Tibial nerve (tissue), 4 donors: Measurements from ENCODE around the gene INPP5A. TPM values are rescaled to one million over a fixed set of nuclear protein-coding genes. Genes with fewer than 3 reads are reported as not detected.
A peak's percentile ranks its signal among the peaks of the same experiment; 100 is the strongest.

ENCODE experiments used
- DNase-seq, 2 donors: peaks; one replicate each; pipeline ENCODE4 v3.0.0-alpha.2; 2019; ENCODE audit warnings: low spot score in 2 of 2
- H3K27ac ChIP-seq, 4 donors: fragments of 200-600 bp; sonication (generic) in 3 of 4; one replicate each; pipeline ENCODE4 v1.5.1; 2017 to 2019; ENCODE audit warnings: mild to moderate bottlenecking in 1 of 4
- H3K27me3 ChIP-seq, 2 donors: fragments of 200-600 bp; sonication (generic) in 1 of 2; one replicate each; pipeline versions ENCODE4 v1.5.1 to v1.6.0; 2017 to 2019
- H3K36me3 ChIP-seq, 3 donors: fragments of 200-600 bp; sonication (generic); one replicate each; pipeline ENCODE4 v1.5.1; 2018 to 2019
- H3K4me1 ChIP-seq, 4 donors: fragments of 200-600 bp; sonication (generic) in 3 of 4; one replicate each; pipeline ENCODE4 v1.5.1; 2017 to 2019
- H3K4me3 ChIP-seq, 4 donors: fragments of 200-600 bp; sonication (generic) in 3 of 4; one replicate each; pipeline ENCODE4 v1.5.1; 2017 to 2019; ENCODE audit warnings: mild to moderate bottlenecking in 1 of 4, moderate library complexity in 1 of 4
- H3K9me3 ChIP-seq, 4 donors: fragments of 200-600 bp; sonication (generic) in 3 of 4; one replicate each; pipeline ENCODE4 v1.5.1; 2017 to 2019
- EP300 ChIP-seq, 2 donors: sonication (generic); formaldehyde crosslinking; IDR thresholded peaks; one replicate each; pipeline ENCODE4 v1.6.1; 2017; ENCODE audit warnings: antibody characterized with exemption in 2 of 2, mild to moderate bottlenecking in 1 of 2
- POLR2A ChIP-seq, 2 donors: fragments of 450-650 bp; IDR thresholded peaks; one replicate each; pipeline ENCODE4 v1.6.1; 2017; ENCODE audit warnings: antibody characterized with exemption in 2 of 2, mild to moderate bottlenecking in 2 of 2, moderate library complexity in 2 of 2
- whole genome bisulfite sequencing, 2 donors: methylation state at CpG; one replicate each; pipeline ENCODE4 v1.1.5; 2018; 5-methylcytosine and 5-hydroxymethylcytosine counted together
- total RNA-seq, 4 donors: library from RNA; depleted of rRNA; stranded (reverse); fragments of >200 nt; gene quantifications; one replicate each; pipeline ENCODE4 v1.1.0, GENCODE V29; 2016
- TF ChIP-seq, protein P1 (sequence below), 5 experiments: fragments of 200-600 bp in 3 of 5; fragments of 450-650 bp in 2 of 5; sonication (generic) in 3 of 5; IDR thresholded peaks; one replicate each; pipeline ENCODE4 v1.5.1; 2016 to 2019; ENCODE audit warnings: antibody characterized with exemption in 5 of 5, mild to moderate bottlenecking in 3 of 5, moderate library complexity in 2 of 5

The INPP5A gene
- total RNA-seq, 4 donors from 2014 or later, result 73.8 to 101 (median 86.2) TPM

DNA sequence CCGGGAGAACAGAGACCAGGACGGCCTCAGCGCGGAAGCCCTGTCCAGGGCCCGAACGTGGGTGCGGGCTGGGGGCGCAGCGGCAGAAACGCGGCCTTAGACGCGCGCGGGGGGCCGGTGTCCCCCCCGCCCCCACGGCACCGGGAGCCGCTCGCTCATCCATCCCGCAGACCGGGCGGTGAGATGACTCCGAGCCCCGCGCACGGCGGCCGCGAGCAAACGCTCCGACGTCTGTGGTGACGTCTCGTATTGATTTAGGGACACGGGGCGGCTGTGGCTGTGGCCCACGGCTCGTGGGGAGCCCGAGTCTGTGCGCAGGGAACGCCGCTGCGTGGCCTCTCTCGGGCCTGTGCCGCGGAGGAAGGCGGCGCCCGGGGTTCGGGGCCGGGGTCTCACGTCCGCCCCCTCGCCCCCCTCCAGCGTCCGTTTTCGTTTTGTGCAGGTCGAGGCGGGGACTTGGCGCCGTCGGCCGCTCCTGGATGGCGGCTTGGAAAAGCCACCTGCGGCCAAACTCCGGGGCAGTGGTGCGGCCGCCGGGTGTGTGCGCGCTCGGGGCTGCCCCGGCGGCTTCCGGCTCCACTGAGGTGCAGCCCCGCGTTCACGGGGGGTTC, 249.4 kb downstream of the INPP5A start:
- DNase-seq, result no peak
- Histone ChIP-seq H3K4me1 (peaks cover 0 to 45% (median 24%) of the 10 kb centered on the region in 4 donors), H3K9me3 (peaks cover 0 to 5% (median 0%) of the 10 kb centered on the region in 4 donors), H3K4me3 (peak overlapping the region in 3 of 4 donors; percentile 5 to 40 (median 11)), H3K36me3 (peaks cover 0 to 25% (median 0%) of the 10 kb centered on the region in 3 donors), H3K27me3 (peaks cover 6 to 70% of the 10 kb centered on the region in 2 donors), H3K27ac (peak overlapping the region in 1 of 4 donors; percentile 13)
- TF ChIP-seq, protein P1, sequence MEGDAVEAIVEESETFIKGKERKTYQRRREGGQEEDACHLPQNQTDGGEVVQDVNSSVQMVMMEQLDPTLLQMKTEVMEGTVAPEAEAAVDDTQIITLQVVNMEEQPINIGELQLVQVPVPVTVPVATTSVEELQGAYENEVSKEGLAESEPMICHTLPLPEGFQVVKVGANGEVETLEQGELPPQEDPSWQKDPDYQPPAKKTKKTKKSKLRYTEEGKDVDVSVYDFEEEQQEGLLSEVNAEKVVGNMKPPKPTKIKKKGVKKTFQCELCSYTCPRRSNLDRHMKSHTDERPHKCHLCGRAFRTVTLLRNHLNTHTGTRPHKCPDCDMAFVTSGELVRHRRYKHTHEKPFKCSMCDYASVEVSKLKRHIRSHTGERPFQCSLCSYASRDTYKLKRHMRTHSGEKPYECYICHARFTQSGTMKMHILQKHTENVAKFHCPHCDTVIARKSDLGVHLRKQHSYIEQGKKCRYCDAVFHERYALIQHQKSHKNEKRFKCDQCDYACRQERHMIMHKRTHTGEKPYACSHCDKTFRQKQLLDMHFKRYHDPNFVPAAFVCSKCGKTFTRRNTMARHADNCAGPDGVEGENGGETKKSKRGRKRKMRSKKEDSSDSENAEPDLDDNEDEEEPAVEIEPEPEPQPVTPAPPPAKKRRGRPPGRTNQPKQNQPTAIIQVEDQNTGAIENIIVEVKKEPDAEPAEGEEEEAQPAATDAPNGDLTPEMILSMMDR (IDR thresholded peaks at IDR 0.05), result no peak
- TF ChIP-seq POLR2A (IDR thresholded peaks at IDR 0.05) (no peak), EP300 (IDR thresholded peaks at IDR 0.05) (peak in 1 of 2 donors; percentile 6)
- 2% methylated on average over 39 of the region's 80 CpGs; no CpG with 5 or more reads in 1 of the 2 donors for WGBS, 2 donors

DNA sequence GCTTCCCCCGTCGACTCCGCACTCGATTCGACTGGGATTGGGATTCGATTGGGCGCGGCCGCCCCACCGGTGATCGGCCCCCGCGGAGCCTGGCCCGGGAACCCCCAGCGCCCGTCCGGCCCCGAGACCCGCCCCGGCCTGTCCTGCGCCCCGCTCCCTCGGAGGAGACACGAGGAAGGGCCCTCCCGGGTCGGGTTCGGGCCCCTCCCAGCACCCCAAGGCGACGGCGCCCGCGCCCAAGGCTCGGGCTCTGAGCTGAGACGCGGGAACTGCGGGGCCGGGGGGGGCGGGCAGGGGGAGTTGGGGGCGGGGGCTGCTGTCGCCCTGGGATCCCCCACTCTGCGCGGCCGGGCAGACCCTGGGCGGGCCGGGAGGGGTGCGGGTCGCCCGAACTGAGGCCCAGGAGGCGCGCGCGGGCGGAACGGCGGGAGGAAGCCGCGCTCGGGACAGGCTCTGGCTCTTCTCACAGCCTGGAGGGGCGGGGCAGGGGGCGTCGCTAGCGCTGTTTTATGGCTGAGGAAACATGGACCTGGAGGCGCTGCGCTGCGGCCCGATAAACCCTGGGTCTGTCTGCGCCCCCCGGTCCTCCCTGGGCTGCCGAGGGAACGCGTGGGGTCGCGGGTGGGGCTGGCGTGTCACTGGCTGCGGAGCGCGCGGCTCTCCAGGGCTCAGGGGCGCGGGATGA, 250.1 kb downstream of the INPP5A start:
- H3K36me3 ChIP-seq, result peaks cover 0 to 18% (median 0%) of the 10 kb centered on the region in 3 donors
- peak overlapping the region in 2 of 4 donors; percentile 5 to 40 for H3K4me3 ChIP-seq
- peaks cover 0 to 5% (median 0%) of the 10 kb centered on the region in 4 donors for H3K9me3 ChIP-seq
- H3K4me1 ChIP-seq, result peaks cover 0 to 45% (median 24%) of the 10 kb centered on the region in 4 donors
- WGBS, 2 donors, result 0% methylated on average over 10 to 15 of the region's 80 CpGs
- TF ChIP-seq EP300 (IDR thresholded peaks at IDR 0.05) (no peak), POLR2A (IDR thresholded peaks at IDR 0.05) (no peak)
- TF ChIP-seq, protein P1 (IDR thresholded peaks at IDR 0.05), result no peak
- H3K27ac ChIP-seq, result peak overlapping the region in 1 of 4 donors; percentile 13
- H3K27me3 ChIP-seq, result peaks cover 6 to 70% of the 10 kb centered on the region in 2 donors
- DNase-seq, result no peak

DNA sequence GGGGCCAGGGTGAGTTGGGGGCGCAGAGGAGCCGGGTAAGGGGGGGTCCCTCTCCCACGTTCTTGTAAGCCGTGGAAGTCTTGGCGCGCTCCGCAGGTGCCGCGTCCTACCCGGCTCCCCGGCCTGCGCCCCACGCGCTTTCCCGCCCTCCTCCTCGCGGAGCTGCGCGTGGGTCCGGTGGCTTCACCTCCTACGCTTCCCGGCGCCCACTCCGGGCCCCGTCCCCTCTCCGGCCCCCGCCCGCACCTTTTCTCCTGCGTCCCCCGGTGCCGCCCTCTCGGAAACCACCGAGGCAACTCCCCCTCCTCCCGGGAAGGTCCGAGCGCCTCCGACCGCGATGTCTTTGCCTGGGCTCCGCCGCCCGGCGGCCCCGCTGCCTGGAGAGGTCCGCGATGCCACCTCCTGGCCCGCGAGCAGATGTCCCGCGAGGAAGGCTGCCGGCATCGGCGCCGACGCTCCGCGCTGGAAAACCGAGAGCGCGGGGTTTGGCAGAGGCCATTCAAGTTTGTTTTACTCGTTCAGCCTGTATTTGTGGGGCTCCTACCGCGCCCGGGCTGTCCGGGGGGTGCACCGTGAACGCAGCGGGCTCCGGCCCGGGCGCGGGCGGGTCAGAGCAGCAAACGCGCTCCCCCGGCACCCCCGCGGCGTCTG, 250.7 kb downstream of the INPP5A start:
- 0 to 1% methylated on average over 48 to 51 of the region's 79 CpGs for WGBS, 2 donors
- TF ChIP-seq, protein P1 (IDR thresholded peaks at IDR 0.05), result peak; percentile 11 to 73 (median 37)
- TF ChIP-seq EP300 (IDR thresholded peaks at IDR 0.05), result no peak
- no peak for TF ChIP-seq POLR2A (IDR thresholded peaks at IDR 0.05)
- peaks cover 0 to 45% (median 24%) of the 10 kb centered on the region in 4 donors for H3K4me1 ChIP-seq
- H3K27me3 ChIP-seq, result peaks cover 6 to 76% of the 10 kb centered on the region in 2 donors
- peaks cover 0 to 5% (median 0%) of the 10 kb centered on the region in 4 donors for H3K9me3 ChIP-seq
- peak overlapping the region in 1 of 4 donors; percentile 13 for H3K27ac ChIP-seq
- DNase-seq, result no peak
- peaks cover 0 to 11% (median 0%) of the 10 kb centered on the region in 3 donors for H3K36me3 ChIP-seq
- peak overlapping the region in 1 of 4 donors; percentile 40 for H3K4me3 ChIP-seq

DNA sequence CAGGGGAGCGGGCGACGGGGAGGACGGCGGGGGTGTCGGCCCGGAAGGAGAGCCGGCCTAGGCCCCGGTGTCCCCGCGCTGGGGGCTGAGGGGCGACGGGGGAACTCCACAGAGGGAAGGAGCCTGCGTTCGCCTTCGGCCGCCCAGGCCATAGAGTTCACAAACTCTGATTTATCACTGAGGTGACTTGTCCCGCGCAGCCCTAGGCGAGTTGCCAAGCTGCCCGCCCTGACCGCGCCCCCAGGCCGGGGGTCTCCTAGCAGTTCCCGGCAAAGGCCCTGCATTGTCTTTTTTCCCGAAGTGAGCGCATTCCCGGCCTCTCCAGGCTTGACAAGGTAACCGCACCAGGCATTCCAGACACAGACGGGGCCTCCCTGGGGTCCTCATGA, 251.2 kb downstream of the INPP5A start:
- peaks cover 0 to 45% (median 24%) of the 10 kb centered on the region in 4 donors for H3K4me1 ChIP-seq
- DNase-seq, result no peak
- peaks cover 0 to 6% (median 0%) of the 10 kb centered on the region in 3 donors for H3K36me3 ChIP-seq
- TF ChIP-seq POLR2A (IDR thresholded peaks at IDR 0.05), result no peak
- TF ChIP-seq, protein P1 (IDR thresholded peaks at IDR 0.05), result no peak
- no peak for TF ChIP-seq EP300 (IDR thresholded peaks at IDR 0.05)
- 6 to 26% methylated on average over 15 to 28 of the region's 30 CpGs for WGBS, 2 donors
- H3K27me3 ChIP-seq, result peaks cover 6 to 76% of the 10 kb centered on the region in 2 donors
- peaks cover 0 to 4% (median 0%) of the 10 kb centered on the region in 4 donors for H3K9me3 ChIP-seq
- H3K4me3 ChIP-seq, result peak overlapping the region in 1 of 4 donors; percentile 40
- no peak overlapping the region for H3K27ac ChIP-seq
